Naive thymus-derived CD8-positive, alpha-beta T cell (primary cell): ENCODE measurements around the gene ZNRF1. TPM values are rescaled to one million over a fixed set of nuclear protein-coding genes. Genes with fewer than 3 reads are reported as not detected.

Experiments
- ATAC-seq, 2 donors: fragments of 150-1000 bp; cut with Tn5 transposase in 1 of 2; sonication (Bioruptor Pico), chemical (Tn5 transposase) in 1 of 2; 1 replicate in 1 of 2; 2 replicates in 1 of 2; pipeline ENCODE4 v1.10.0; 2021; ENCODE audit warnings: mild to moderate bottlenecking in 2 of 2, moderate library complexity in 2 of 2
- POLR2A ChIA-PET: fragments of 350-600 bp; sonication (Branson Sonifier 250); formaldehyde crosslinking; loops from one replicate; lab custom pipeline; 2021; ENCODE audit warnings: antibody characterized with exemption; lab: Charles Lee
- DNase-seq, 10 donors: peaks; one replicate each; pipeline versions ENCODE4 v3.0.0 to v3.0.0-alpha.2; 2020 to 2022
- H3K27ac Mint-ChIP-seq, 10 donors: one replicate each; pipeline ENCODE4 v1.8.0; 2020 to 2022; ENCODE audit warnings: mild to moderate bottlenecking in 10 of 10, mixed read lengths in 10 of 10, moderate library complexity in 4 of 10, inconsistent platforms in 1 of 10
- H3K27me3 Mint-ChIP-seq, 5 donors: one replicate each; pipeline ENCODE4 v1.8.0; 2021 to 2022; ENCODE audit warnings: mixed read lengths in 5 of 5
- H3K36me3 Mint-ChIP-seq, 3 donors: one replicate each; pipeline ENCODE4 v1.8.0; 2020 to 2022; ENCODE audit warnings: mixed read lengths in 3 of 3, mild to moderate bottlenecking in 2 of 3, inconsistent platforms in 1 of 3
- H3K4me1 Mint-ChIP-seq, 4 donors: one replicate each; pipeline ENCODE4 v1.8.0; 2021 to 2022; ENCODE audit warnings: mixed read lengths in 4 of 4
- H3K4me3 Mint-ChIP-seq, 10 donors: one replicate each; pipeline ENCODE4 v1.8.0; 2020 to 2022; ENCODE audit warnings: mild to moderate bottlenecking in 10 of 10, mixed read lengths in 10 of 10, moderate library complexity in 6 of 10, inconsistent platforms in 1 of 10
- H3K9me3 Mint-ChIP-seq, 9 donors: one replicate each; pipeline ENCODE4 v1.8.0; 2020 to 2022; ENCODE audit warnings: mixed read lengths in 9 of 9, mild to moderate bottlenecking in 3 of 9, inconsistent platforms in 1 of 9, moderate library complexity in 1 of 9
- polyA plus RNA-seq, 3 donors: library from polyadenylated mRNA; unstranded; fragments of 300-500 nt; fragmentation: Illumina TruSeq; gene quantifications; one replicate each; pipeline ENCODE4 v1.2.3, GENCODE V29; 2021
- total RNA-seq, 8 experiments: library from RNA in 2 of 8; stranded (reverse) in 2 of 8; gene quantifications; one replicate each; pipeline ENCODE4 v1.2.3 and lab custom pipeline; 2021 to 2026

ZNRF1 gene
- total and polyA plus RNA-seq, 5 experiments from 2014 or later: 0.73 to 1.5 (median 1.3) TPM

DNA sequence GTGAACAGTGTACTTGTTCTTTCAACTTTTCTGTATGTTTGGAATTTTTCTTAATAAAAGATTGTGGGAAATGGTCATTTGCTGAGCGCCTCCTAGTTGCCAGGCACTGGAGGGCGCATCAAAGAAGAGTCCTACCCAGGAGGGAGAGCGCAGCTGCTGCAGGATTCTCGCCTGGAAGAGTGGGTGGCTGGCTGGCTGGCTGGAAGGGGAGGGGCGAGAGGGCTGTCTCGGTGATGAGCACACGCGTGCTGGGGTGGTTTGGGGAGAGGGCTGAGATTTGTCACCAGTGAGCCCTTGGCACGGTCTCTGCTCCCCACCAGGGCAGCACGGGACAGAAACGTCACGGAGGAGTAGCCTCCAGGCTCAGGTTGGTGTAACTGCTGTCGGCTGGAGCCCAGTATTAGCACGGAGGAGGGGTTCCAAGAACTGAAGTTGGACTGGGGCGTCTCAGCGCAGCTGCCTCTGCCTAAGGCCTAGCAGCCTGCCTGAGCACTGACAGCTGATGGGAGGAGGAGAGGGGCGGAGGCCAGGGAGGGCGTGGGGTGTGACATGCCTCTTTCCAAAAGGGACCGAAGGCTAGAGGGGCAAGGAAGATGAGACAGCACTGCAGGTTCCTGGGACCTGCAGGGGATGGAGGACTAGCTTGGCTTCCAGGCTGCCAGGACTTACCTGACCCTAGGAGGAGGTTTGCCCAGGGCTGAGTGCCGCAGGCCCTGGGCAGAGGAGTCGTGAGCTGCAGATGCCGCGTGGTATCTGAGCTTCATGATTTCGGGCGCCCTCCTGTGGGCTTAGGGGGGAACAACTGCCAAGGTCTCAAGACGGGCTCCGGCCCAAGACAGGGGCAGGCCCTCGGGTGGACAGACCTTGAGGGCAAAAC lies 112.1 kb downstream of the ZNRF1 start:
- peaks cover 2 to 16% (median 12%) of the 10 kb centered on the region in 5 donors for H3K27me3 Mint-ChIP-seq
- POLR2A ChIA-PET: interaction anchor here (0.7 to 3.3 kb wide), 6 partner anchors 11 to 126 kb away, joined by 4 to 22 read pairs (median 5); partner anchors contain the start of genes WDR59 and ZNRF1
- peak overlapping the region in 8 of 10 donors; percentile 15 to 55 (median 22) for H3K4me3 Mint-ChIP-seq
- no peaks in the 10 kb centered on the region for H3K9me3 Mint-ChIP-seq
- peak; percentile 58 to 88 (median 74) for DNase-seq
- H3K27ac Mint-ChIP-seq: peak overlapping the region in 6 of 10 donors; percentile 49 to 79 (median 64)
- H3K4me1 Mint-ChIP-seq: peaks cover 14 to 39% (median 31%) of the 10 kb centered on the region in 4 donors
- H3K36me3 Mint-ChIP-seq: no peaks in the 10 kb centered on the region
- ATAC-seq: peak; percentile 84 to 93

DNA sequence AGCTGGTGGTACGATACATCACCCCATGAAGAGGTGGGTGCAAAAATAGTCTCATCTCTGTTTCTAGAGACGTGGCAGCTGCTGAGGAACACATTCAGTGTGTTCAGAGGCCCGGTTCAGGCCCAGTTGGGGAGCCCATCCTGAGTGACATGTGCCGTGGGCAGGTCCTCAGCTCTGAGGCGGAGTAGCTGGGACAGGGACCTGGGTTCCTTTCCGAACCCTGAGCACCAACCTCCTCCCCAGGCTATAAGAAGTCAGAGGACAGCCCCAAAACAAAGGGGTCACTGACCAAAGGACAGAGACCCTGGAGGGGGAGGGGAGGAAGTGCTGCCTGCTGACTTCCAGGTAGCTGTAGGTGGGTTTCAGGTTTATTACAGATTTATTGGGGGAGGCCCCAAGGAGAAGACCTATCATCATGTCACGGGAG lies 112.7 kb downstream of the ZNRF1 start:
- Mint-ChIP-seq H3K27ac (peak overlapping the region in 1 of 10 donors; percentile 66), H3K27me3 (peaks cover 2 to 16% (median 12%) of the 10 kb centered on the region in 5 donors), H3K36me3 (no peaks in the 10 kb centered on the region), H3K4me1 (peaks cover 15 to 34% (median 30%) of the 10 kb centered on the region in 4 donors), H3K9me3 (no peaks in the 10 kb centered on the region), H3K4me3 (no peak overlapping the region)
- DNase-seq (no peak), ATAC-seq (peak in 1 of 2 donors; percentile 24)
- POLR2A ChIA-PET: interaction anchor here (0.7 to 3.3 kb wide), 5 partner anchors 11 to 126 kb away, joined by 4 to 22 read pairs (median 5); partner anchors contain the start of genes WDR59 and ZNRF1

DNA sequence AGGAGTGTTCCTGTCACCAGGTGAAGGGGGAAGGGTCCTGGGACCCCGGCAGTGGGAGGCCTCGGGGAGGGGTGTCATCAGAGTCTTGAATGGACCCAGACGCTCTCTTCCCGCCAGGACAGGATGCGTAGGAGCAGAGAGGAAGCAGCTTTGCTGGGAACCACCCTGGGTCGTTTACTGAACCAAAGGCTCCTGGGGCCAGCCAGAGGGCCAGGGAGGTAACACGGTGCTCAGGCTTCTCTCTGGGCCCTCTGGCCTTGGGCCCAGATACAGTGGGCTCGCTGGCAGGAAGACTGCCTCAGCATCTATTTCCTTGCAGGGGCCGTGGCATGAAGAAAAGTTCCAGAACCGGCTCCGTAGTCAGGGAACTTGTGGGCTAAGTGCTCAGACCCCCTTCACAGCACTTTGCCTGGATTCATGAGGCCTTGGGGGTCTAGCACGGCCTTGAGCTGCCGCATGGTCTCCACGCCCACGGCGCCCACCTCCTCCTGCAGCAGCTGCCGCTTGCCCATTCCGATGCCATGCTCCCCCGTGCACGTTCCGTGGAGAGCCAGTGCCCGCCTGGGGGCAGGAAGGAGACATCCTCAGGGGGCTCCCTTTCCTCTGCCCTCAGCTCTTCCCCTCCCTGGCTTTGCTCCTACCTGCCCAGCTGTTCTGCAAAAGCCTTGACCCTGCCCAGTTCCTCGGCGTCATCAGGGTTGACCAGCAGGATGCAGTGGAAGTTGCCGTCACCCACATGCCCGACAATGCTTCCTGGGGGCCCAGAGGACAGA lies 113.3 kb downstream of the ZNRF1 start:
- Mint-ChIP-seq H3K4me1 (peaks cover 15 to 34% (median 30%) of the 10 kb centered on the region in 4 donors), H3K27ac (peak overlapping the region in 1 of 10 donors; percentile 39), H3K4me3 (no peak overlapping the region), H3K36me3 (no peaks in the 10 kb centered on the region), H3K27me3 (peaks cover 2 to 18% (median 12%) of the 10 kb centered on the region in 5 donors), H3K9me3 (no peaks in the 10 kb centered on the region)
- DNase-seq (no peak), ATAC-seq (no peak)
- POLR2A ChIA-PET: interaction anchor here (1.6 to 3.3 kb wide), 3 partner anchors 14 to 114 kb away, joined by 4 to 22 read pairs (median 8); partner anchors contain the start of gene ZNRF1

DNA sequence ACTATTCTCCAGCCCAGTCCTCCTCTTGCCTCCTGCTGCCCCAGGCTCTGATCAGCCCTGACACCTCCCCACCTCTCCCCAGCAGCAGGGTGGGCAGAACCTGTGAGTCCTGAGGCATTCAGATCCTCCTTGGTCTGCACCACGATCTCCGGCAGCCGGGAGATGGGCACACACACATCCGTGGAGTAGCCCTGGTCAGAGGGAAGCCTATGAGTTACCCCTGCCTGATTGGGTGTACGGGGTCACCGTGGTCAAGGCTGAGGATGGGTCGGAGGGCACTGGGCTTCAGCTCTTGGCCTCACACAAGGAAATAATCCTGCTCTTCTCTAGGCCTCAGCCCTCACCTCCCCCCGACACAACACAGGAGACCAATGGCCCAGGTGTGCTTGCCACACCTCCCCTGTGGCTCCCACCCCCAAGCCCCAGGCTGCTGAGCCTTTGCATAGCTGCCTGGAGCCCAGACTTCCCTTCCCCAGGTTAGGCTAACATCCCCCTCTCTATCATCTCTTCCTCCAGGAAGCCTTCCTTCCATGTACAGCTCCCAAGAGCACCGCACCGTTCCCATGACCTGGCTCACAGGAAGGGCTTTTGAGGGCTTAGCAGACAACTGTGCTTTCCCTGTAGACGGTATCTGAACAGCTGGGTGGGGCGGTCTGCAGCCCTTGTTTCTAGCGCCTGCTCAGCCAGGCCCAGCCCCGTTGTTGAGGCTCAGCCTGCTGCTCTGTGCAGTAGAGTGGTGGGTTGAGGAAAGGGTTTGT lies 114.1 kb downstream of the ZNRF1 start:
- Mint-ChIP-seq H3K4me1 (peaks cover 15 to 34% (median 30%) of the 10 kb centered on the region in 4 donors), H3K27ac (peak overlapping the region in 1 of 10 donors; percentile 48), H3K27me3 (peaks cover 2 to 18% (median 12%) of the 10 kb centered on the region in 5 donors), H3K4me3 (no peak overlapping the region), H3K36me3 (no peaks in the 10 kb centered on the region), H3K9me3 (no peaks in the 10 kb centered on the region)
- POLR2A ChIA-PET: no interaction called here
- ATAC-seq: no peak
- no peak for DNase-seq

DNA sequence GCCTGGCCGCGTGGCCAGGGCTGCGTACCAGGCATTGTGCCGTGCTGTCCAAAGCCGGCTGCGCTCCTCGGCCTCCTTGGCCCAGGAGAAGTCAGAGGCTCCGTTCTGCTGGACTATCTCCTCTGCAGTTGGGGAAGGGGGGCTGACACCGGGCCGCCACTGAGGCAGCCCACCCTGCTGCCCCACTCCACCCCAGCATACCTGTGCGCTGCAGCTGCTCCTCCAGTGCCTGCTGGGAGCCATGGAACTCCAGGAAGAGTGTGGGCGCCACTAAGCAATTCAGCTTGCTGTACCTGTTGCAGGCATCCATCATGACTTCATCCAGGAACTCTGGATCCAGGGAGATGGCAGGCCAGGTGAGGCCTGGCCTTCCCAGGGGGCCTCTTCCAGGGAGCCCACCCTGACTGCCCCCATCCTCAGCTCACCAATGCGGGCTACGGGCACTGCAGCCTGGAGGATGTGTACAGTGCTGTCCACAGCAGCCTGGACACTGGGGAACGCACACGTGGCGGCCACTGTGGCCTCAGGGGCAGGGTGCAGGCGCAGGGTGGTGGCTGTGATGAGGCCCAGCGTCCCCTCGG lies 114.8 kb downstream of the ZNRF1 start:
- Mint-ChIP-seq H3K4me3 (no peak overlapping the region), H3K9me3 (no peaks in the 10 kb centered on the region), H3K36me3 (no peaks in the 10 kb centered on the region), H3K4me1 (peaks cover 15 to 30% (median 26%) of the 10 kb centered on the region in 4 donors), H3K27me3 (peaks cover 2 to 18% (median 12%) of the 10 kb centered on the region in 5 donors), H3K27ac (no peak overlapping the region)
- POLR2A ChIA-PET: no interaction called here
- DNase-seq: no peak
- ATAC-seq: no peak

DNA sequence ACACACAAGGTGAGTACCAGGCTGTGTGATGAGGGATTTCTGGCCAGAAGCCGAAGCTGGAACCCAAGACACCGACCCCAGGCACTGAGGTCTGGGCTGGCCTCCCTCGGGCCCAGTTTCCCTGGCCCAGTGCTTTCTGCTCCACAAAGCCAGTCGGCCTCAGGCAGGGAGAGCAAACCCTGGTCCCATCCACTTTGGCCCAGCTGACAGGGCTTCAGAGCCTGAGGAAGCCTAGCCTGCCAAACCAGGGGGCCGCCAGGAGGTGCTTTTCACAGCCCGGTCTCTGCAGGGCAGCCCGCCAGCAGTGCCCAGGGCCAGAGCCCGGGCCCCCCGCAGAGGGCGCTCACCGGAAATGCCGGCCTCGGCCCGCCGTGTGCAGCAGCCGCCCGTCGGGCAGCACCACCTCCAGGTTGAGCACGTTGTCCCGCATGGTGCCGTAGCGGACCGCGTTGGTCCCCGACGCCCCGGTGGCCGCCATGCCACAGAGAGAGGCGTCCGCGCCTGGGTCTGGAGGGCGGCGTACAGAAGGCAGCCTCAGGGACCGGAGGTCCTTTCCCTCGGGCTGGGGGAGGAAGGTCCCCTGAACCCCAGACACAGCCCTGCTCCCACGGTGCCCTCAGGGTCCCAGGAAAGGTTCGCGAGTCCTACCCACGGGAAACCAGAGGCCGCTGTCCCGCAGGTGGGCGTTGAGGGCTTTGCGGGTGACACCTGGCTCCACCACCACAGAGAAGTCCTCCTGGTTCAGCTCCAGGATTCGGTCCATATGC lies 115.5 kb downstream of the ZNRF1 start:
- peaks cover 2 to 18% (median 12%) of the 10 kb centered on the region in 5 donors for H3K27me3 Mint-ChIP-seq
- no peaks in the 10 kb centered on the region for H3K9me3 Mint-ChIP-seq
- ATAC-seq: no peak

DNA sequence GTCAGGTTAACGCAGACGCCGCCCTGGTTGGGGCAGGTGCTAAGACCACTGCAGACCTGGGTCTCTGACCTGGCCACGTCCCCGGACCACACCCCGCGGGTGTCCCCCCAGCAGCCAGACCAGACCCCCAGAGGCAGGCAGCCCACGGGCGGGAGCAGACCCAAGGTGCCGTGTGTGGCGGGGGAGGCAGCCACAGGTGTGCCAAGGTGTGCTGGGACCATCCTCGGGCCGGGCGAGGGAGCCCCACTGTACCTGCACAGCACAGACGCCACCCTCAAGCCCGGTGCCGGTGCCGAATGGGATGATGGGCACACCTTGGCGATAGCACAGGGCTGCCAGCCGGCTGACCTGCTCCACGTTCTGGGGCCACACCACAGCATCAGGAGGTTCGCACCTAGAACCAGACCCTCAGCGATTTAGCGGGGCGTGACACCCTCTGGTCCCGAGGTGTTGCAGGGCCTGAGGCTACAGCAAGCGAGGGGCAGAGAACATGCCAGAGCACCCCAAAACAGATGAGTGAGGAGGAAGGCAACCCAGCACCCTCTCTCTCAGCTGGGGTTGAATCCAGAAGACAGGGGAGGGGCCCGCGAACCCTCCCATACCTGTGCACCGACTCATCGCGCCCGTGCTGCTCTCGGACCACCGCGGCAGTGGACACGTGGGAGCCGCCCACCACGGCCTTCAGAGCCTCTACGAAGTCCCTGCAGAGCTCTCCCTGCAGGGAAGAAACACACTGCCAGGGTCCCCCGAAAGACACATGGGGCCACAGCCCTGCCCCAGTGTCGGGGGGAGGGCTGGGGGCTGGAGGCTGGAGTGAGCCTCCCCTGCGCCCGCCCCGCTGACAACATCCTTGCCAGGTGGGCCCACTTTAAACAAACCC lies 116.4 kb downstream of the ZNRF1 start:
- POLR2A ChIA-PET: no interaction called here
- DNase-seq: no peak
- H3K27ac Mint-ChIP-seq: no peak overlapping the region
- H3K27me3 Mint-ChIP-seq: peaks cover 2 to 18% (median 12%) of the 10 kb centered on the region in 5 donors
- no peak overlapping the region for H3K4me3 Mint-ChIP-seq
- no peaks in the 10 kb centered on the region for H3K36me3 Mint-ChIP-seq
- ATAC-seq: no peak
- no peaks in the 10 kb centered on the region for H3K9me3 Mint-ChIP-seq
- H3K4me1 Mint-ChIP-seq: peaks cover 5 to 15% (median 11%) of the 10 kb centered on the region in 4 donors

More for the DNA sequence above, 115.5 kb downstream of the ZNRF1 start:
- no peak overlapping the region for H3K4me3 Mint-ChIP-seq
- H3K4me1 Mint-ChIP-seq: peaks cover 8 to 23% (median 19%) of the 10 kb centered on the region in 4 donors
- no peaks in the 10 kb centered on the region for H3K36me3 Mint-ChIP-seq
- no peak overlapping the region for H3K27ac Mint-ChIP-seq
- POLR2A ChIA-PET: no interaction called here
- no peak for DNase-seq

DNA sequence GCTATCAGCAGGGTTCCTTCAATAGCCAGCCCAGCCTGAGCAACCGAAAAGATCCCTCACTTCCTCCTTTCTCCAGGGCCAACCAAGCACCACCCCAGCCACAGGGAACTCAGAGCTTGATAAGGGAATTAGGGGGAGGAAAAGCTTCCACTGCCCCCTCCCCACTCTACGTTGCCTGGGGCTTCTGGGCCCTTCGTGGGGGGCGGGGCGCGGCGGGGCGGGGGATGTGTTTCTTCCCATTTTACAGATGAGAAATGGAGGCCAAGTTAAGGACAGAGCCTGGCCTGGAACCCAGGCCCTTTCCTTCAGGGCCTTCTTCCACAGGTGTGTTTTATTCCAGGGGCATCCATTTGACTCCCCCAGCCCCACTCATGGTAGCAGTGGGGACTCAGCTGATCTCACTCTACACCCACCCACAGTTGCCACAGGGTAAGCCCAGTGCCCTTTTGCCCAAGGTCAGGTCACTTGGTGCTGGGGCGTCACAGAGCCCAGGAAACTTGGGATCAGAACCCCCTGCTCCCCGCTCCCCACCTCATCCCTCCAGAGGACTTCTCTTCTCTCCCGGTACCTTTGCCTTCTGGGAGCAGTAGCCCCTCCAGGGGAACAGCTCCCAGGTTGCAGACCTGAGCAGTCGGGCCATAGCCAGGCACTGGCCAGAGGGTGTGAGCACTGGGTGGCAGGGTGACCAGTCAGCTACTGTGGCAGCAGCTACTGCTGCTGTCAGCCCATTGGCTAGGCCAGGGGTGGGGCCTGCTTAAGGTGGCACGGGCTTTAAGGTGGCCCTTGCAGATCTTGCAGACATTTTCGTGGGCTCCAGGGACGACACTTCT lies 117.5 kb downstream of the ZNRF1 start, which contains the start of gene LDHD:
TSS of gene LDHD (minus strand) at position 700 of the 830 bp plus-strand sequence. CDS start at position 640, 60 bp downstream.
- POLR2A ChIA-PET: interaction anchor here (0.7 kb wide), 1 partner anchor 8 kb away, joined by 3 read pairs; no protein-coding TSS in a partner anchor
- Mint-ChIP-seq H3K27me3 (peaks cover 2 to 18% (median 6%) of the 10 kb centered on the region in 5 donors), H3K9me3 (peaks cover 0 to 7% (median 0%) of the 10 kb centered on the region in 9 donors), H3K36me3 (no peaks in the 10 kb centered on the region), H3K4me3 (peak within 1 kb of the TSS in 6 of 10 donors; percentile 8 to 69 (median 30)), H3K4me1 (peaks cover 0 to 4% (median 2%) of the 10 kb centered on the region in 4 donors), H3K27ac (peak within 1 kb of the TSS in 1 of 10 donors; percentile 22)
- ATAC-seq (peak in 1 of 2 donors; percentile 30), DNase-seq (no peak)

DNA sequence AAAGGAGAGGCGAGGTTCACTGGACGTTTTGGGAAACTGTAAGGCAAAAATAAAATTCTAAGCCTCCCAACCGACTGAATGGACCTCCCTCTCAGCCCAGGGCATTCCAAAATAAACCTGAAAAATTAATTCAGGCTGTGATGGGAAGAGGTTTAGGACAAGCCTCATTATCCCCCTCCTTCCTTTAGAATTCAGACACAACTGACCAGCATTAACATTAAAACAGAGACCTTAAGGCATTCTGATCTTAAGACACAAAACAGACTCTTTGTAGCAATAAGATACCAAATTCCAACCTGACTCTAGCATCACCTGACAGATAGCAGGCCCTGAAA lies 118.1 kb downstream of the ZNRF1 start:
- peaks cover 0 to 4% (median under 1%) of the 10 kb centered on the region in 4 donors for H3K4me1 Mint-ChIP-seq
- H3K27ac Mint-ChIP-seq: peak overlapping the region in 1 of 10 donors; percentile 22
- peaks cover 0 to 10% (median 2%) of the 10 kb centered on the region in 9 donors for H3K9me3 Mint-ChIP-seq
- no peak overlapping the region for H3K4me3 Mint-ChIP-seq
- POLR2A ChIA-PET: no interaction called here
- no peak for DNase-seq
- H3K36me3 Mint-ChIP-seq: no peaks in the 10 kb centered on the region
- no peak for ATAC-seq
- H3K27me3 Mint-ChIP-seq: peaks cover 2 to 16% (median 5%) of the 10 kb centered on the region in 5 donors
